SK-N-SH treated with all-trans-retinoic acid at 6 μM for 48 hours (cell line): ENCODE data around the gene LOXL4.

ENCODE experiments used
- ARNTL ChIP-seq: fragments of 450-650 bp; formaldehyde crosslinking; IDR thresholded peaks from 2 replicates; pipeline ENCODE4 v1.5.0; 2020; ENCODE audit warnings: low read depth, mild to moderate bottlenecking, moderate library complexity, borderline replicate concordance
- BACH2 ChIP-seq: fragments of 250-450 bp; sonication (Bioruptor Pico); IDR thresholded peaks from 2 replicates; pipeline ENCODE4 v1.9.0; 2021; ENCODE audit warnings: mild to moderate bottlenecking, borderline replicate concordance
- PPARA ChIP-seq: fragments of 250-450 bp; sonication (Bioruptor Pico); IDR thresholded peaks from 2 replicates; pipeline ENCODE4 v1.5.0; 2020; ENCODE audit warnings: mild to moderate bottlenecking, borderline replicate concordance
- ZFP3 ChIP-seq: fragments of 250-450 bp; sonication (Bioruptor Pico); IDR thresholded peaks from 2 replicates; pipeline ENCODE4 v1.5.0; 2020; ENCODE audit warnings: mild to moderate bottlenecking, moderate library complexity
- ZNF8 ChIP-seq: fragments of 450-650 bp; formaldehyde crosslinking; IDR thresholded peaks from 2 replicates; pipeline ENCODE4 v1.5.0; 2020; ENCODE audit warnings: mild to moderate bottlenecking, moderate library complexity
- TF ChIP-seq, protein P1 (sequence below): fragments of 250-450 bp; sonication (Bioruptor Pico); IDR thresholded peaks from 2 replicates; pipeline ENCODE4 v1.8.0; 2020; ENCODE audit warnings: mild to moderate bottlenecking, moderate library complexity, borderline replicate concordance
- TF ChIP-seq, protein P2 (sequence below): fragments of 250-450 bp; sonication (Bioruptor Pico); IDR thresholded peaks from 2 replicates; pipeline ENCODE4 v1.5.0; 2020; ENCODE audit warnings: mild to moderate bottlenecking, moderate library complexity

DNA sequence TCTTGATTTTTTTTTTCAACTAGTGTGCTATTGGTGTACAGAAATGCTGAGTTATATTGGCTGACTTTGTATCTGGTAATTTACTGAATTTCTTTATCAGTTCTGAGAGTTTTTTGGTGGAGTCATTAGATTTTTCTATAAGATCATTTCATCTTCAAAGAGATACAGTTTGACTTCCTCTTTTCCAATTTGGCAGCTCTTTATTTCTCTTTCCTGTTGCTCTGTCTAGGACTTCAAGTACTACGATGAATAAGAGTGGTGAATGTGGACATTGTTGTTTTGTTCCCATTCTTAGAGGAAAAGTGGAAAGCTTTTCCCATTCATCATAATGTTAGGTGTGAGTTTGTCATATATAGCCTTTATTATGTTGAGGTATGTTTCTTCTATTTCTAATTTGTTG is 50.2 kb downstream of the LOXL4 start:
- no peak for TF ChIP-seq BACH2
- TF ChIP-seq, protein P1, sequence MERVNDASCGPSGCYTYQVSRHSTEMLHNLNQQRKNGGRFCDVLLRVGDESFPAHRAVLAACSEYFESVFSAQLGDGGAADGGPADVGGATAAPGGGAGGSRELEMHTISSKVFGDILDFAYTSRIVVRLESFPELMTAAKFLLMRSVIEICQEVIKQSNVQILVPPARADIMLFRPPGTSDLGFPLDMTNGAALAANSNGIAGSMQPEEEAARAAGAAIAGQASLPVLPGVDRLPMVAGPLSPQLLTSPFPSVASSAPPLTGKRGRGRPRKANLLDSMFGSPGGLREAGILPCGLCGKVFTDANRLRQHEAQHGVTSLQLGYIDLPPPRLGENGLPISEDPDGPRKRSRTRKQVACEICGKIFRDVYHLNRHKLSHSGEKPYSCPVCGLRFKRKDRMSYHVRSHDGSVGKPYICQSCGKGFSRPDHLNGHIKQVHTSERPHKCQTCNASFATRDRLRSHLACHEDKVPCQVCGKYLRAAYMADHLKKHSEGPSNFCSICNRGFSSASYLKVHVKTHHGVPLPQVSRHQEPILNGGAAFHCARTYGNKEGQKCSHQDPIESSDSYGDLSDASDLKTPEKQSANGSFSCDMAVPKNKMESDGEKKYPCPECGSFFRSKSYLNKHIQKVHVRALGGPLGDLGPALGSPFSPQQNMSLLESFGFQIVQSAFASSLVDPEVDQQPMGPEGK (CRISPR knock-in tag) = no peak
- TF ChIP-seq, protein P2, sequence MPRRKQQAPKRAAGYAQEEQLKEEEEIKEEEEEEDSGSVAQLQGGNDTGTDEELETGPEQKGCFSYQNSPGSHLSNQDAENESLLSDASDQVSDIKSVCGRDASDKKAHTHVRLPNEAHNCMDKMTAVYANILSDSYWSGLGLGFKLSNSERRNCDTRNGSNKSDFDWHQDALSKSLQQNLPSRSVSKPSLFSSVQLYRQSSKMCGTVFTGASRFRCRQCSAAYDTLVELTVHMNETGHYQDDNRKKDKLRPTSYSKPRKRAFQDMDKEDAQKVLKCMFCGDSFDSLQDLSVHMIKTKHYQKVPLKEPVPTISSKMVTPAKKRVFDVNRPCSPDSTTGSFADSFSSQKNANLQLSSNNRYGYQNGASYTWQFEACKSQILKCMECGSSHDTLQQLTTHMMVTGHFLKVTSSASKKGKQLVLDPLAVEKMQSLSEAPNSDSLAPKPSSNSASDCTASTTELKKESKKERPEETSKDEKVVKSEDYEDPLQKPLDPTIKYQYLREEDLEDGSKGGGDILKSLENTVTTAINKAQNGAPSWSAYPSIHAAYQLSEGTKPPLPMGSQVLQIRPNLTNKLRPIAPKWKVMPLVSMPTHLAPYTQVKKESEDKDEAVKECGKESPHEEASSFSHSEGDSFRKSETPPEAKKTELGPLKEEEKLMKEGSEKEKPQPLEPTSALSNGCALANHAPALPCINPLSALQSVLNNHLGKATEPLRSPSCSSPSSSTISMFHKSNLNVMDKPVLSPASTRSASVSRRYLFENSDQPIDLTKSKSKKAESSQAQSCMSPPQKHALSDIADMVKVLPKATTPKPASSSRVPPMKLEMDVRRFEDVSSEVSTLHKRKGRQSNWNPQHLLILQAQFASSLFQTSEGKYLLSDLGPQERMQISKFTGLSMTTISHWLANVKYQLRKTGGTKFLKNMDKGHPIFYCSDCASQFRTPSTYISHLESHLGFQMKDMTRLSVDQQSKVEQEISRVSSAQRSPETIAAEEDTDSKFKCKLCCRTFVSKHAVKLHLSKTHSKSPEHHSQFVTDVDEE (CRISPR knock-in tag) = no peak
- TF ChIP-seq ZNF8 = no peak
- TF ChIP-seq ARNTL = no peak
- TF ChIP-seq PPARA (CRISPR knock-in tag) = no peak
- no peak for TF ChIP-seq ZFP3 (CRISPR knock-in tag)
